Esophagus muscularis mucosa (tissue), 4 donors: ENCODE results near the gene EMCN. TPM values are rescaled to one million over a fixed set of nuclear protein-coding genes. Genes with fewer than 3 reads are reported as not detected.

Experiments
- DNase-seq: peaks from one replicate; pipeline ENCODE4 v3.0.0-alpha.2; 2017; ENCODE audit errors: extremely low spot score
- H3K27ac ChIP-seq, 4 donors: fragments of 200-600 bp; sonication (generic); replicated peaks in 1 of 4; 1 replicate in 3 of 4; 2 replicates in 1 of 4; pipeline ENCODE4 v1.5.1; 2016 to 2019; ENCODE audit warnings: mild to moderate bottlenecking in 1 of 4
- H3K27me3 ChIP-seq, 4 donors: fragments of 200-600 bp; sonication (generic); one replicate each; pipeline versions ENCODE4 v1.5.1 to v1.6.0; 2016 to 2019
- H3K36me3 ChIP-seq, 4 donors: fragments of 200-600 bp; sonication (generic); one replicate each; pipeline ENCODE4 v1.5.1; 2016 to 2019
- H3K4me1 ChIP-seq, 4 donors: fragments of 200-600 bp; sonication (generic); one replicate each; pipeline ENCODE4 v1.5.1; 2016 to 2019
- H3K4me3 ChIP-seq, 4 donors: fragments of 200-600 bp; sonication (generic); 1 replicate in 2 of 4; 2 replicates in 2 of 4; pipeline ENCODE4 v1.5.1; 2016 to 2019; ENCODE audit warnings: mild to moderate bottlenecking in 4 of 4, moderate library complexity in 1 of 4
- H3K9me3 ChIP-seq, 4 donors: fragments of 200-600 bp; sonication (generic); 1 replicate in 3 of 4; 2 replicates in 1 of 4; pipeline ENCODE4 v1.5.1; 2016 to 2019
- CTCF ChIP-seq, 3 experiments: fragments of 200-600 bp in 2 of 3; fragments of 450-650 bp in 1 of 3; sonication (generic) in 2 of 3; IDR thresholded peaks; one replicate each; pipeline ENCODE4 v1.5.1; 2017 to 2019; ENCODE audit warnings: antibody characterized with exemption in 3 of 3, mild to moderate bottlenecking in 2 of 3, moderate library complexity in 1 of 3
- EP300 ChIP-seq: sonication (generic); formaldehyde crosslinking; IDR thresholded peaks from one replicate; pipeline ENCODE4 v1.6.1; 2017; ENCODE audit warnings: antibody characterized with exemption
- POLR2A ChIP-seq: fragments of 450-650 bp; IDR thresholded peaks from one replicate; pipeline ENCODE4 v1.6.1; 2017; ENCODE audit warnings: antibody characterized with exemption, moderate library complexity, mild to moderate bottlenecking, low read depth
- POLR2AphosphoS5 ChIP-seq, 2 donors: sonication (generic); formaldehyde crosslinking; IDR thresholded peaks; one replicate each; pipeline ENCODE4 v1.6.1; 2017; ENCODE audit warnings: antibody characterized with exemption in 2 of 2
- WGBS: methylation state at CpG from one replicate; pipeline ENCODE4 v1.1.5; 2018; 5-methylcytosine and 5-hydroxymethylcytosine counted together
- intact Hi-C: fragments of 100-400 bp; cut with DNase I; formaldehyde crosslinking; loops from one replicate; pipeline ENCODE4 v1.15.1; 2023
- total RNA-seq, 4 donors: library from RNA; depleted of rRNA; stranded (reverse); fragments of >200 nt; gene quantifications; one replicate each; pipeline versions ENCODE4 v1.1.0 to v1.2.1, GENCODE V29; 2016

The EMCN gene
- total RNA-seq, 4 donors from 2014 or later: 6.2 to 26.3 (median 16.2) TPM

GRCh38 chr4:100494166-100494565 lies 23.7 kb downstream of the EMCN start:
- TF ChIP-seq EP300: no peak
- TF ChIP-seq CTCF (IDR thresholded peaks at IDR 0.05): no peak
- no peak for TF ChIP-seq POLR2AphosphoS5 (IDR thresholded peaks at IDR 0.05)
- no peak for TF ChIP-seq POLR2A
- Histone ChIP-seq H3K4me3 (no peak overlapping the region), H3K9me3 (peaks cover 0 to 19% (median 12%) of the 10 kb centered on the region in 4 donors), H3K36me3 (no peaks in the 10 kb centered on the region), H3K27me3 (no peaks in the 10 kb centered on the region), H3K4me1 (no peaks in the 10 kb centered on the region), H3K27ac (no peak overlapping the region)
- DNase-seq: no peak
- intact Hi-C loops: no loop called here

GRCh38 chr4:100493756-100494155 lies 24.1 kb downstream of the EMCN start:
- no peak overlapping the region for H3K4me3 ChIP-seq
- no peaks in the 10 kb centered on the region for H3K27me3 ChIP-seq
- DNase-seq: no peak
- TF ChIP-seq POLR2A (no peak), EP300 (no peak), POLR2AphosphoS5 (IDR thresholded peaks at IDR 0.05) (no peak), CTCF (IDR thresholded peaks at IDR 0.05) (no peak)
- H3K27ac ChIP-seq: no peak overlapping the region
- H3K4me1 ChIP-seq: no peaks in the 10 kb centered on the region
- H3K36me3 ChIP-seq: no peaks in the 10 kb centered on the region
- intact Hi-C loops: no loop called here
- H3K9me3 ChIP-seq: peaks cover 0 to 19% (median 12%) of the 10 kb centered on the region in 4 donors

GRCh38 chr4:100492129-100492528 lies 25.7 kb downstream of the EMCN start:
- Histone ChIP-seq H3K36me3 (no peaks in the 10 kb centered on the region), H3K4me1 (no peaks in the 10 kb centered on the region), H3K27me3 (no peaks in the 10 kb centered on the region), H3K4me3 (no peak overlapping the region), H3K9me3 (peaks cover 0 to 19% (median 12%) of the 10 kb centered on the region in 4 donors), H3K27ac (no peak overlapping the region)
- intact Hi-C loops: no loop called here
- DNase-seq: no peak
- TF ChIP-seq CTCF (IDR thresholded peaks at IDR 0.05) (no peak), EP300 (no peak), POLR2AphosphoS5 (IDR thresholded peaks at IDR 0.05) (no peak), POLR2A (no peak)

GRCh38 chr4:100489305-100489704 lies 28.5 kb downstream of the EMCN start:
- intact Hi-C loops: no loop called here
- H3K36me3 ChIP-seq: no peaks in the 10 kb centered on the region
- H3K4me3 ChIP-seq: no peak overlapping the region
- no peaks in the 10 kb centered on the region for H3K27me3 ChIP-seq
- H3K27ac ChIP-seq: no peak overlapping the region
- H3K9me3 ChIP-seq: peaks cover 0 to 19% (median 12%) of the 10 kb centered on the region in 4 donors
- DNase-seq: no peak
- no peaks in the 10 kb centered on the region for H3K4me1 ChIP-seq
- no peak for TF ChIP-seq CTCF (IDR thresholded peaks at IDR 0.05)
- TF ChIP-seq EP300: no peak
- no peak for TF ChIP-seq POLR2AphosphoS5 (IDR thresholded peaks at IDR 0.05)
- TF ChIP-seq POLR2A: no peak

DNA sequence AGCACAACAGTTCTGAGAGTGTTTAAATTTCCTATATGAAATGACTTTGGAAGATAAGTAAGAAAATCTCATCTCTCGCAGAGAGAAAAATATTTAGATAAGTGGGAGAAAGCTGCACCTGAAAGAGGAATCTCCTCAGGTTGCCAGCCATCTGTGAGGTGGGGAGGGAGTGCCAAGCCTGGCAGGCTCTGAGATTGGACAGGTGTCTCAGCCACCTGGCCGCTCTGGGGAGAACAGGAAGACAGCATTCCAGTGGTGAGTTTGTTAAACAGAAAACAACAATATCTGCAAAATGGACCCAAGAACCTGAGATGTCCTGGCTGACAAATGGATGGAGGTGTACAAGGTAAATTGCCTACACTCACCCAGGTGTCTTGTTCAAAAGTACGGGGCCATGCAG lies 31.3 kb downstream of the EMCN start:
- no peak for DNase-seq
- intact Hi-C loops: no loop called here

More for the DNA sequence above, 31.3 kb downstream of the EMCN start:
- Histone ChIP-seq H3K36me3 (no peaks in the 10 kb centered on the region), H3K27me3 (no peaks in the 10 kb centered on the region), H3K27ac (no peak overlapping the region), H3K4me1 (no peaks in the 10 kb centered on the region), H3K4me3 (no peak overlapping the region), H3K9me3 (peaks cover 0 to 6% (median 1%) of the 10 kb centered on the region in 4 donors)
- 89% methylated on average over 3 of the region's 3 CpGs for WGBS
- TF ChIP-seq POLR2AphosphoS5 (IDR thresholded peaks at IDR 0.05) (no peak), POLR2A (no peak), EP300 (no peak), CTCF (IDR thresholded peaks at IDR 0.05) (no peak)
